H1 (cell line): ENCODE measurements around the gene AXIN2. TPM values are rescaled to one million over a fixed set of nuclear protein-coding genes. Genes with fewer than 3 reads are reported as not detected.

Experiments
- CTCF ChIA-PET: fragments of 300-600 bp; sonication (Branson Sonifier 250); formaldehyde crosslinking; loops from one replicate; lab custom pipeline; 2021; ENCODE audit not compliant: partially characterized antibody; lab: Charles Lee
- POLR2A ChIA-PET: fragments of 300-600 bp; sonication (Branson Sonifier 250); formaldehyde crosslinking; loops from one replicate; lab custom pipeline; 2021; ENCODE audit warnings: inconsistent platforms; ENCODE audit not compliant: partially characterized antibody; lab: Charles Lee
- DNase-seq, 2 experiments: peaks; one replicate each; pipeline versions ENCODE4 v3.0.0 to v3.0.0-alpha.2; 2010 to 2022; ENCODE audit warnings: low spot score in 2 of 2, low read depth in 1 of 2, mixed read lengths in 1 of 2
- FAIRE-seq: peaks from 2 replicates; lab custom pipeline; 2011; peaks lifted over from hg19 to GRCh38; lab: Jason Lieb, UNC
- H2AFZ ChIP-seq: 2 replicates; pipeline ENCODE4 v1.8.1; 2012; ENCODE audit warnings: low read length, inconsistent platforms
- H2AK5ac ChIP-seq: 2 replicates; pipeline ENCODE4 v1.6.1; 2013; ENCODE audit warnings: low read depth, low read length
- H2BK120ac ChIP-seq: replicated peaks from 2 replicates; pipeline ENCODE3; 2013; ENCODE audit warnings: low read depth, low read length, inconsistent platforms
- H2BK12ac ChIP-seq: 2 replicates; pipeline ENCODE4 v1.6.1; 2013; ENCODE audit warnings: low read depth, low read length
- H2BK15ac ChIP-seq: 2 replicates; pipeline ENCODE4 v1.6.1; 2013; ENCODE audit warnings: low read length
- H2BK20ac ChIP-seq: 2 replicates; pipeline ENCODE4 v1.6.1; 2013; ENCODE audit warnings: low read length
- H2BK5ac ChIP-seq: 2 replicates; pipeline ENCODE4 v1.6.1; 2013; ENCODE audit warnings: low read depth, low read length
- H3K14ac ChIP-seq: 2 replicates; pipeline ENCODE4 v1.6.1; 2013; ENCODE audit warnings: inconsistent platforms; ENCODE audit not compliant: insufficient read length
- H3K18ac ChIP-seq: 2 replicates; pipeline ENCODE4 v1.6.1; 2013; ENCODE audit warnings: low read length; ENCODE audit errors: extremely low read depth
- H3K23ac ChIP-seq: 2 replicates; pipeline ENCODE4 v1.6.1; 2013; ENCODE audit warnings: inconsistent platforms; ENCODE audit not compliant: insufficient read length
- H3K23me2 ChIP-seq: 2 replicates; pipeline ENCODE4 v1.6.1; 2013; ENCODE audit warnings: low read depth, low read length
- H3K27ac ChIP-seq: 2 replicates; pipeline ENCODE4 v1.6.1; 2011; ENCODE audit warnings: low read depth, low read length, inconsistent platforms
- H3K27me3 ChIP-seq, 4 experiments: replicated peaks in 1 of 4; 1 replicate in 1 of 4; 2 replicates in 3 of 4; pipeline versions ENCODE4 v1.6.1 to v1.8.1; 2011 to 2013; ENCODE audit warnings: low read length in 3 of 4, mild to moderate bottlenecking in 3 of 4, inconsistent platforms in 2 of 4, mixed read lengths in 2 of 4, moderate library complexity in 1 of 4; ENCODE audit not compliant: control insufficient read depth in 3 of 4, insufficient read depth in 3 of 4; ENCODE audit errors: extremely low read depth in 1 of 4
- H3K36me3 ChIP-seq, 4 experiments: 2 replicates each; pipeline versions ENCODE4 v1.6.1 to v1.8.1; 2011 to 2013; ENCODE audit warnings: mild to moderate bottlenecking in 4 of 4, low read length in 3 of 4, moderate library complexity in 2 of 4, control low read depth in 1 of 4, inconsistent platforms in 1 of 4; ENCODE audit not compliant: insufficient read depth in 4 of 4, control insufficient read depth in 2 of 4
- H3K4ac ChIP-seq: replicated peaks from 2 replicates; pipeline ENCODE3; 2013; ENCODE audit warnings: low read length, low read depth, mixed read lengths, inconsistent platforms; ENCODE audit not compliant: insufficient read length
- H3K4me1 ChIP-seq, 4 experiments: replicated peaks in 1 of 4; 1 replicate in 1 of 4; 2 replicates in 3 of 4; pipeline versions ENCODE4 v1.6.1 to v1.8.1; 2011 to 2013; ENCODE audit warnings: low read length in 3 of 4, inconsistent platforms in 2 of 4, mixed read lengths in 1 of 4; ENCODE audit not compliant: insufficient read depth in 4 of 4, control insufficient read depth in 3 of 4
- H3K4me2 ChIP-seq, 2 experiments: 2 replicates each; pipeline versions ENCODE4 v1.6.1 to v1.8.1; 2011 to 2013; ENCODE audit warnings: low read depth in 2 of 2, low read length in 2 of 2, control low read depth in 1 of 2, inconsistent platforms in 1 of 2, mild to moderate bottlenecking in 1 of 2; ENCODE audit not compliant: insufficient read depth in 1 of 2
- H3K4me3 ChIP-seq, 4 experiments: fragments of 200-600, 300-600 bp in 1 of 4; sonication (generic), shearing (Covaris generic), sonication (Bioruptor Twin) in 1 of 4; 2 replicates each; pipeline versions ENCODE4 v1.5.1 to v1.8.1; 2011 to 2016; ENCODE audit warnings: low read length in 4 of 4, low read depth in 3 of 4, control low read depth in 2 of 4, inconsistent platforms in 2 of 4, mild to moderate bottlenecking in 2 of 4, mixed read lengths in 1 of 4, moderate library complexity in 1 of 4; ENCODE audit not compliant: insufficient read depth in 2 of 4; ENCODE audit errors: extremely low read depth in 1 of 4
- H3K56ac ChIP-seq: replicated peaks from 2 replicates; pipeline ENCODE3; 2013; ENCODE audit warnings: low read depth, mild to moderate bottlenecking, mixed read lengths, low read length, inconsistent platforms; ENCODE audit not compliant: insufficient read length
- H3K79me1 ChIP-seq: 2 replicates; pipeline ENCODE4 v1.6.1; 2013; ENCODE audit warnings: low read depth, low read length, control low read depth
- H3K79me2 ChIP-seq, 2 experiments: 2 replicates each; pipeline versions ENCODE4 v1.6.1 to v1.8.1; 2012 to 2013; ENCODE audit warnings: low read length in 2 of 2, mild to moderate bottlenecking in 2 of 2, inconsistent platforms in 1 of 2; ENCODE audit not compliant: insufficient read depth in 2 of 2, control insufficient read depth in 1 of 2
- H3K9ac ChIP-seq, 4 experiments: replicated peaks in 1 of 4; 1 replicate in 1 of 4; 2 replicates in 3 of 4; pipeline versions ENCODE4 v1.6.1 to v1.8.1; 2011 to 2013; ENCODE audit warnings: low read depth in 3 of 4, low read length in 3 of 4, control low read depth in 2 of 4, mild to moderate bottlenecking in 2 of 4, moderate library complexity in 2 of 4, inconsistent platforms in 1 of 4; ENCODE audit errors: extremely low read depth in 1 of 4
- H3K9me3 ChIP-seq, 2 experiments: 2 replicates each; pipeline versions ENCODE4 v1.6.1 to v1.8.1; 2012 to 2013; ENCODE audit warnings: mild to moderate bottlenecking in 2 of 2, moderate library complexity in 2 of 2, control low read depth in 1 of 2, inconsistent platforms in 1 of 2, low read depth in 1 of 2, low read length in 1 of 2, mixed read lengths in 1 of 2; ENCODE audit not compliant: insufficient read depth in 2 of 2
- H4K20me1 ChIP-seq, 2 experiments: replicated peaks in 1 of 2; 2 replicates each; pipeline versions ENCODE3 to v1.8.1; 2011 to 2013; ENCODE audit warnings: inconsistent platforms in 2 of 2, low read length in 2 of 2, mild to moderate bottlenecking in 1 of 2; ENCODE audit not compliant: insufficient read depth in 2 of 2, control insufficient read depth in 1 of 2
- H4K5ac ChIP-seq: 2 replicates; pipeline ENCODE4 v1.6.1; 2013; ENCODE audit warnings: low read length, low read depth, mixed read lengths, inconsistent platforms; ENCODE audit not compliant: insufficient read length
- H4K8ac ChIP-seq: 2 replicates; pipeline ENCODE4 v1.8.0; 2013; ENCODE audit warnings: mild to moderate bottlenecking, moderate library complexity, low read length, inconsistent platforms; ENCODE audit not compliant: insufficient read depth; ENCODE audit errors: extremely low read depth
- H4K91ac ChIP-seq: replicated peaks from 2 replicates; pipeline ENCODE3; 2013; ENCODE audit warnings: low read length, mixed read lengths, inconsistent platforms; ENCODE audit not compliant: insufficient read length
- ATF2 ChIP-seq: IDR thresholded peaks from 2 replicates; pipeline ENCODE4 v1.6.1; 2012; ENCODE audit warnings: low read length, inconsistent platforms
- GTF2F1 ChIP-seq: IDR thresholded peaks from 2 replicates; pipeline ENCODE4 v1.6.1; 2012; ENCODE audit warnings: low read depth, low read length, improper control_type of control experiment, borderline replicate concordance
- HDAC2 ChIP-seq, 2 experiments: fragments of 300-600 bp in 1 of 2; sonication (generic) in 1 of 2; IDR thresholded peaks; 2 replicates each; pipeline ENCODE4 v1.6.1; 2011 to 2012; ENCODE audit warnings: low read depth in 2 of 2, low read length in 2 of 2, mild to moderate bottlenecking in 2 of 2, moderate library complexity in 2 of 2, borderline replicate concordance in 1 of 2, inconsistent platforms in 1 of 2
- NANOG ChIP-seq: IDR thresholded peaks from 2 replicates; pipeline ENCODE4 v1.6.1; 2011; ENCODE audit warnings: low read length, low read depth, mild to moderate bottlenecking, inconsistent platforms; ENCODE audit not compliant: insufficient read depth, poor library complexity, severe bottlenecking
- TEAD4 ChIP-seq: IDR thresholded peaks from 2 replicates; pipeline ENCODE4 v1.6.1; 2012; ENCODE audit warnings: low read depth, low read length, inconsistent platforms, mixed read lengths
- ZNF274 ChIP-seq: IDR thresholded peaks from 2 replicates; pipeline ENCODE4 v1.7.0; 2012; ENCODE audit warnings: low read length, borderline replicate concordance; ENCODE audit errors: extremely low read depth
- WGBS, 2 experiments: shearing (Covaris generic) in 1 of 2; methylation state at CpG; one replicate each; pipeline versions ENCODE4 v1.1.6 to v1.1.7; 2013 to 2015; ENCODE audit warnings: low lambda C conversion rate in 2 of 2, mixed read lengths in 2 of 2, inconsistent platforms in 1 of 2, low coverage in 1 of 2, missing lambda C conversion rate in 1 of 2; ENCODE audit not compliant: insufficient replicate concordance in 2 of 2, insufficient coverage in 1 of 2, insufficient read length in 1 of 2; ENCODE audit errors: extremely low coverage in 1 of 2, missing lambda C conversion rate in 1 of 2; 5-methylcytosine and 5-hydroxymethylcytosine counted together
- polyA plus RNA-seq, 7 experiments: library from polyadenylated mRNA; depleted of rRNA in 3 of 7; stranded (reverse) in 5 of 7; unstranded in 2 of 7; fragments of >200 nt in 5 of 7; fragments of 200-250 nt in 2 of 7; gene quantifications; 1 replicate in 5 of 7; 2 replicates in 1 of 7; 4 replicates in 1 of 7; pipeline versions ENCODE4 v1.2.1 to v1.2.3, GENCODE V29; 2011 to 2013; ENCODE audit warnings: missing spikeins in 2 of 7, mixed read lengths in 2 of 7
- total RNA-seq: library from RNA; stranded (reverse); fragmentation: NEBNext Ultra II Directional; extraction: Animal tissue kit (Norgen Biotek cat#: 25700); gene quantifications from 2 replicates; pipeline ENCODE4 v1.2.1, GENCODE V29; 2021

The AXIN2 gene
- total and polyA plus RNA-seq, 2 of the 8 experiments (the other 6 are each of a cell fraction or from before 2014, with no cell fraction given): 17.7 to 33.4 TPM

- Histone ChIP-seq H2BK5ac (no peak overlapping the region), H3K4ac (no peak overlapping the region), H3K23me2 (no peaks in the 10 kb centered on the region), H4K20me1 (peaks cover 11 to 53% of the 10 kb centered on the region in 2 experiments), H2BK20ac (no peak overlapping the region), H3K4me3 (no peak overlapping the region), H3K9ac (no peak overlapping the region), H3K18ac (no peak overlapping the region), H3K79me2 (peaks cover 23 to 52% of the 10 kb centered on the region in 2 experiments), H3K27ac (no peak overlapping the region), H4K91ac (no peak overlapping the region), H2BK120ac (no peak overlapping the region), H3K56ac (no peak overlapping the region), H3K27me3 (no peaks in the 10 kb centered on the region), H3K4me2 (no peak overlapping the region), H3K4me1 (peaks cover 5 to 28% (median 11%) of the 10 kb centered on the region in 4 experiments), H3K14ac (no peak overlapping the region), H3K79me1 (peaks cover 32% of the 10 kb centered on the region), H2BK12ac (no peak overlapping the region), H3K36me3 (peaks cover 4 to 51% (median 17%) of the 10 kb centered on the region in 4 experiments; a peak in 7 of 8 replicates), H2AK5ac (no peak overlapping the region), H3K23ac (no peak overlapping the region), H2AFZ (no peak overlapping the region), H4K5ac (no peak overlapping the region), H2BK15ac (no peak overlapping the region), H3K9me3 (no peaks in the 10 kb centered on the region), H4K8ac (no peak overlapping the region)
- FAIRE-seq (no peak), DNase-seq (no peak)
- 89% methylated on average over 6 of the region's 6 CpGs; no CpG with 5 or more reads in 1 of the 2 experiments for WGBS, 2 experiments
- ChIA-PET POLR2A (interaction anchor here (0.6 to 1.2 kb wide), 2 partner anchors 9 to 24 kb away, joined by 3 to 4 read pairs; no protein-coding TSS in a partner anchor), CTCF (interaction anchor here (0.8 to 1.1 kb wide), 2 partner anchors 250 to 271 kb away, joined by 3 read pairs; no protein-coding TSS in a partner anchor)
- no peak for TF ChIP-seq NANOG
- TF ChIP-seq GTF2F1: no peak
- TF ChIP-seq ZNF274: no peak
- TF ChIP-seq ATF2: no peak
- no peak for TF ChIP-seq HDAC2 (IDR thresholded peaks at IDR 0.05; ENCODE audit: borderline replicate concordance in 1 of 2, low read depth in 2 of 2, low read length in 2 of 2)
- no peak for TF ChIP-seq TEAD4
These were observed 13.0 kb downstream of the AXIN2 start for GRCh38 chr17:65548269-65548969.
